HepG2 (cell line): Measurements from ENCODE around the gene CTNNA3. TPM values are rescaled to one million over a fixed set of nuclear protein-coding genes. Genes with fewer than 3 reads are reported as not detected.

Experiments used
- DZIP1 ChIP-seq: sonication (generic); formaldehyde crosslinking; IDR thresholded peaks from 2 replicates; pipeline ENCODE4 v1.5.0; 2020; ENCODE audit warnings: mild to moderate bottlenecking, missing genetic modification reagents
- E2F2 ChIP-seq: sonication (generic); formaldehyde crosslinking; IDR thresholded peaks from 2 replicates; pipeline ENCODE4 v1.4.0; 2020; ENCODE audit warnings: missing genetic modification reagents, borderline replicate concordance
- KDM5B ChIP-seq: sonication (generic); formaldehyde crosslinking; IDR thresholded peaks from 2 replicates; pipeline ENCODE4 v1.4.0; 2020; ENCODE audit warnings: missing genetic modification reagents, mild to moderate bottlenecking, borderline replicate concordance
- MZF1 ChIP-seq: sonication (generic); formaldehyde crosslinking; IDR thresholded peaks from 2 replicates; pipeline ENCODE4 v1.8.1; 2023; ENCODE audit warnings: mild to moderate bottlenecking, missing genetic modification reagents, borderline replicate concordance
- polyA plus RNA-seq, 8 experiments: library from polyadenylated mRNA; depleted of rRNA in 3 of 8; stranded (reverse) in 7 of 8; unstranded in 1 of 8; fragments of >200 nt; fragmentation: Illumina TruSeq in 4 of 8; extraction: Trizol in 4 of 8; gene quantifications; 2 replicates each; pipeline versions ENCODE4 v1.2.1 to v1.2.3, GENCODE V29; 2011 to 2016; ENCODE audit warnings: low read depth in 4 of 8, missing spikeins in 1 of 8, mixed read lengths in 1 of 8; ENCODE audit not compliant: insufficient read depth in 1 of 8
- total RNA-seq, 5 experiments: library from RNA; depleted of rRNA; stranded (reverse); fragments of >200 nt; fragmentation: Illumina TruSeq; extraction: Trizol; gene quantifications; 2 replicates each; pipeline ENCODE4 v1.2.3, GENCODE V29; 2016; ENCODE audit warnings: low read depth in 1 of 5
- TF ChIP-seq, protein P1 (sequence below): sonication (generic); formaldehyde crosslinking; IDR thresholded peaks from 2 replicates; pipeline ENCODE4 v1.4.0; 2020; ENCODE audit warnings: missing genetic modification reagents, borderline replicate concordance
- TF ChIP-seq, protein P2 (sequence below): sonication (generic); formaldehyde crosslinking; IDR thresholded peaks from 2 replicates; pipeline ENCODE4 v1.4.0; 2020; ENCODE audit warnings: mild to moderate bottlenecking, missing genetic modification reagents

The CTNNA3 gene
- total and polyA plus RNA-seq, 2 of the 13 experiments (the other 11 are each of a cell fraction or from before 2014, with no cell fraction given) = not detected

- TF ChIP-seq, protein P1, sequence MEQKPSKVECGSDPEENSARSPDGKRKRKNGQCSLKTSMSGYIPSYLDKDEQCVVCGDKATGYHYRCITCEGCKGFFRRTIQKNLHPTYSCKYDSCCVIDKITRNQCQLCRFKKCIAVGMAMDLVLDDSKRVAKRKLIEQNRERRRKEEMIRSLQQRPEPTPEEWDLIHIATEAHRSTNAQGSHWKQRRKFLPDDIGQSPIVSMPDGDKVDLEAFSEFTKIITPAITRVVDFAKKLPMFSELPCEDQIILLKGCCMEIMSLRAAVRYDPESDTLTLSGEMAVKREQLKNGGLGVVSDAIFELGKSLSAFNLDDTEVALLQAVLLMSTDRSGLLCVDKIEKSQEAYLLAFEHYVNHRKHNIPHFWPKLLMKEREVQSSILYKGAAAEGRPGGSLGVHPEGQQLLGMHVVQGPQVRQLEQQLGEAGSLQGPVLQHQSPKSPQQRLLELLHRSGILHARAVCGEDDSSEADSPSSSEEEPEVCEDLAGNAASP = no peak
- TF ChIP-seq, protein P2, sequence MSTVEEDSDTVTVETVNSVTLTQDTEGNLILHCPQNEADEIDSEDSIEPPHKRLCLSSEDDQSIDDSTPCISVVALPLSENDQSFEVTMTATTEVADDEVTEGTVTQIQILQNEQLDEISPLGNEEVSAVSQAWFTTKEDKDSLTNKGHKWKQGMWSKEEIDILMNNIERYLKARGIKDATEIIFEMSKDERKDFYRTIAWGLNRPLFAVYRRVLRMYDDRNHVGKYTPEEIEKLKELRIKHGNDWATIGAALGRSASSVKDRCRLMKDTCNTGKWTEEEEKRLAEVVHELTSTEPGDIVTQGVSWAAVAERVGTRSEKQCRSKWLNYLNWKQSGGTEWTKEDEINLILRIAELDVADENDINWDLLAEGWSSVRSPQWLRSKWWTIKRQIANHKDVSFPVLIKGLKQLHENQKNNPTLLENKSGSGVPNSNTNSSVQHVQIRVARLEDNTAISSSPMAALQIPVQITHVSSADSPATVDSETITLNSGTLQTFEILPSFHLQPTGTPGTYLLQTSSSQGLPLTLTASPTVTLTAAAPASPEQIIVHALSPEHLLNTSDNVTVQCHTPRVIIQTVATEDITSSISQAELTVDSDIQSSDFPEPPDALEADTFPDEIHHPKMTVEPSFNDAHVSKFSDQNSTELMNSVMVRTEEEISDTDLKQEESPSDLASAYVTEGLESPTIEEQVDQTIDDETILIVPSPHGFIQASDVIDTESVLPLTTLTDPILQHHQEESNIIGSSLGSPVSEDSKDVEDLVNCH (CRISPR knock-in tag) = no peak
- TF ChIP-seq E2F2 (CRISPR knock-in tag) = no peak
- TF ChIP-seq DZIP1 (CRISPR knock-in tag) = no peak
- no peak for TF ChIP-seq MZF1 (CRISPR knock-in tag)
- no peak for TF ChIP-seq KDM5B (CRISPR knock-in tag)
Observed at GRCh38 chr10:66273966-66274519, 1422.0 kb downstream of the CTNNA3 start (continued).
